Mesodermal cell (in vitro differentiated cells): Measurements from ENCODE around the gene TMEM132A.

Experiments
- H3K27ac ChIP-seq: 2 replicates; pipeline ENCODE4 v1.7.0; 2013; ENCODE audit warnings: mild to moderate bottlenecking, low read depth, low read length, moderate library complexity; ENCODE audit not compliant: severe bottlenecking
- H3K36me3 ChIP-seq: 2 replicates; pipeline ENCODE4 v1.7.1; 2013; ENCODE audit warnings: mild to moderate bottlenecking, low read length, moderate library complexity; ENCODE audit not compliant: control insufficient read depth, insufficient read depth
- H3K4me1 ChIP-seq: one replicate; pipeline ENCODE4 v1.7.1; 2013; ENCODE audit warnings: mild to moderate bottlenecking, low read length; ENCODE audit not compliant: insufficient read depth, control insufficient read depth, poor library complexity, severe bottlenecking
- H3K4me3 ChIP-seq: 2 replicates; pipeline ENCODE4 v1.7.0; 2013; ENCODE audit warnings: low read length, control low read depth, mild to moderate bottlenecking; ENCODE audit not compliant: insufficient read depth, poor library complexity, severe bottlenecking; ENCODE audit errors: extremely low read depth
- H3K9me3 ChIP-seq: 2 replicates; pipeline ENCODE4 v1.7.1; 2013; ENCODE audit warnings: mild to moderate bottlenecking, low read length, moderate library complexity; ENCODE audit not compliant: control insufficient read depth
- WGBS, 2 experiments: methylation state at CpG; one replicate each; pipeline ENCODE4 v1.1.5; 2013; ENCODE audit warnings: missing lambda C conversion rate in 2 of 2; ENCODE audit not compliant: insufficient coverage in 2 of 2; 5-methylcytosine and 5-hydroxymethylcytosine counted together

Gene TMEM132A

GRCh38 chr11:60950024-60950423 lies 25.8 kb downstream of the TMEM132A start:
- H3K9me3 ChIP-seq: no peaks in the 10 kb centered on the region
- H3K36me3 ChIP-seq: no peaks in the 10 kb centered on the region
- peaks cover 5% of the 10 kb centered on the region for H3K4me1 ChIP-seq
- no peak overlapping the region for H3K27ac ChIP-seq
- whole genome bisulfite sequencing, 2 experiments: 84 to 100% methylated on average over 2 to 4 of the region's 6 CpGs
- H3K4me3 ChIP-seq: no peak overlapping the region

GRCh38 chr11:60950933-60951605 lies 26.8 kb downstream of the TMEM132A start:
- Histone ChIP-seq H3K9me3 (no peaks in the 10 kb centered on the region), H3K36me3 (no peaks in the 10 kb centered on the region), H3K4me1 (peaks cover 5% of the 10 kb centered on the region), H3K27ac (no peak overlapping the region), H3K4me3 (peak overlapping the region; percentile 5)
- 8 to 13% methylated on average over 60 to 64 of the region's 86 CpGs for WGBS, 2 experiments

GRCh38 chr11:60951606-60951903 lies 27.3 kb downstream of the TMEM132A start:
- WGBS, 2 experiments: 6 to 14% methylated on average over 8 of the region's 8 CpGs
- H3K9me3 ChIP-seq: no peaks in the 10 kb centered on the region
- peaks cover 5% of the 10 kb centered on the region for H3K4me1 ChIP-seq
- H3K36me3 ChIP-seq: no peaks in the 10 kb centered on the region
- H3K4me3 ChIP-seq: no peak overlapping the region
- H3K27ac ChIP-seq: no peak overlapping the region

- Histone ChIP-seq H3K4me1 (peaks cover 5% of the 10 kb centered on the region), H3K9me3 (no peaks in the 10 kb centered on the region), H3K27ac (no peak within 1 kb of the TSS), H3K4me3 (no peak within 1 kb of the TSS), H3K36me3 (no peaks in the 10 kb centered on the region)
- WGBS, 2 experiments: 33 to 39% methylated on average over 12 to 14 of the region's 23 CpGs
Measured at GRCh38 chr11:60951904-60952741, 27.9 kb downstream of the TMEM132A start, which contains the start of gene SLC15A3. SLC15A3 (minus strand) TSS chr11:60952176; CDS start chr11:60951551, 625 bp downstream.

GRCh38 chr11:60952742-60953170 lies 28.5 kb downstream of the TMEM132A start:
- WGBS, 2 experiments: 59 to 81% methylated on average over 2 to 3 of the region's 3 CpGs
- peaks cover 5% of the 10 kb centered on the region for H3K4me1 ChIP-seq
- H3K4me3 ChIP-seq: no peak overlapping the region
- H3K9me3 ChIP-seq: no peaks in the 10 kb centered on the region
- H3K27ac ChIP-seq: no peak overlapping the region
- H3K36me3 ChIP-seq: no peaks in the 10 kb centered on the region

- WGBS, 2 experiments: 81 to 92% methylated on average over 4 to 6 of the region's 6 CpGs
- H3K27ac ChIP-seq: no peak overlapping the region
Measured at GRCh38 chr11:60953781-60954180, 29.5 kb downstream of the TMEM132A start.

GRCh38 chr11:60954421-60954820 lies 30.2 kb downstream of the TMEM132A start:
- Histone ChIP-seq H3K9me3 (no peaks in the 10 kb centered on the region), H3K4me3 (no peak overlapping the region), H3K27ac (no peak overlapping the region), H3K4me1 (peaks cover 5% of the 10 kb centered on the region), H3K36me3 (no peaks in the 10 kb centered on the region)
- 79 to 96% methylated on average over 4 of the region's 5 CpGs for WGBS, 2 experiments

More at GRCh38 chr11:60953781-60954180, 29.5 kb downstream of the TMEM132A start:
- H3K9me3 ChIP-seq: no peaks in the 10 kb centered on the region
- H3K4me3 ChIP-seq: no peak overlapping the region
- no peaks in the 10 kb centered on the region for H3K36me3 ChIP-seq
- H3K4me1 ChIP-seq: peaks cover 5% of the 10 kb centered on the region

- Histone ChIP-seq H3K27ac (no peak overlapping the region), H3K4me3 (no peak overlapping the region), H3K36me3 (no peaks in the 10 kb centered on the region), H3K9me3 (no peaks in the 10 kb centered on the region), H3K4me1 (peaks cover 5% of the 10 kb centered on the region)
- WGBS, 2 experiments: 68 to 69% methylated on average over 4 of the region's 5 CpGs
Measured at GRCh38 chr11:60955571-60955970, 31.3 kb downstream of the TMEM132A start.

- H3K9me3 ChIP-seq: no peaks in the 10 kb centered on the region
- no peaks in the 10 kb centered on the region for H3K36me3 ChIP-seq
- H3K4me1 ChIP-seq: peaks cover 2% of the 10 kb centered on the region
- WGBS, 2 experiments: 91 to 98% methylated on average over 2 to 4 of the region's 4 CpGs
- no peak overlapping the region for H3K4me3 ChIP-seq
- H3K27ac ChIP-seq: no peak overlapping the region
Measured at GRCh38 chr11:60957188-60957587, 32.9 kb downstream of the TMEM132A start.

GRCh38 chr11:60959431-60959830 lies 35.2 kb downstream of the TMEM132A start:
- no peaks in the 10 kb centered on the region for H3K4me1 ChIP-seq

GRCh38 chr11:60960405-60960804 lies 36.1 kb downstream of the TMEM132A start:
- WGBS, 2 experiments: 92 to 95% methylated on average over 6 to 7 of the region's 7 CpGs
- H3K27ac ChIP-seq: no peak overlapping the region
- H3K4me1 ChIP-seq: no peaks in the 10 kb centered on the region
- H3K9me3 ChIP-seq: no peaks in the 10 kb centered on the region
- H3K36me3 ChIP-seq: no peaks in the 10 kb centered on the region
- no peak overlapping the region for H3K4me3 ChIP-seq

More at GRCh38 chr11:60959431-60959830, 35.2 kb downstream of the TMEM132A start:
- 92 to 96% methylated on average over 2 to 3 of the region's 6 CpGs for WGBS, 2 experiments
- H3K27ac ChIP-seq: no peak overlapping the region
- no peaks in the 10 kb centered on the region for H3K9me3 ChIP-seq
- H3K36me3 ChIP-seq: no peaks in the 10 kb centered on the region
- no peak overlapping the region for H3K4me3 ChIP-seq
